ENCODE measurements around the gene ZNF813. TPM values are rescaled to one million over a fixed set of nuclear protein-coding genes. Genes with fewer than 3 reads are reported as not detected.

ZNF813 gene
- total and polyA plus RNA-seq, 2 experiments from 2014 or later = 6.4 to 29.3 TPM

DNA sequence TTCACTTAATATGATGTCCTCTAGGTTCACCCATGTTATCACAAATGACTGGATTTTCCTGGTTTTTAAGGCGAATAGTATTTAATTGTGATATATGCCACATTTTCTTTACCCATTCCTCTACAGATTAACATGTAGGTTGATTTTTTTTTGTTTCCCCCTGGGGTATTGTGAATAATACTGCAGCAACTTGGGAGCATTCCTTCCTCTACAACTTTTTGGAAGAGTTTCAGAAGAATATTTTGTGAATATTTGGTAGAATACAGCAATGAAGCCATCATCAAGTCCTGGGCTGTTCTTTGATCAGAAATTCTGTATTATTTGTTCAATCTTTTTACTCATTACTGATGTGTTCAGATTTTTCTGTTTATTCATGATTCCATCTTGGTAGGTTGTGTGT lies 64.8 kb downstream of the ZNF813 start (continued):
- TF ChIP-seq, protein P1, sequence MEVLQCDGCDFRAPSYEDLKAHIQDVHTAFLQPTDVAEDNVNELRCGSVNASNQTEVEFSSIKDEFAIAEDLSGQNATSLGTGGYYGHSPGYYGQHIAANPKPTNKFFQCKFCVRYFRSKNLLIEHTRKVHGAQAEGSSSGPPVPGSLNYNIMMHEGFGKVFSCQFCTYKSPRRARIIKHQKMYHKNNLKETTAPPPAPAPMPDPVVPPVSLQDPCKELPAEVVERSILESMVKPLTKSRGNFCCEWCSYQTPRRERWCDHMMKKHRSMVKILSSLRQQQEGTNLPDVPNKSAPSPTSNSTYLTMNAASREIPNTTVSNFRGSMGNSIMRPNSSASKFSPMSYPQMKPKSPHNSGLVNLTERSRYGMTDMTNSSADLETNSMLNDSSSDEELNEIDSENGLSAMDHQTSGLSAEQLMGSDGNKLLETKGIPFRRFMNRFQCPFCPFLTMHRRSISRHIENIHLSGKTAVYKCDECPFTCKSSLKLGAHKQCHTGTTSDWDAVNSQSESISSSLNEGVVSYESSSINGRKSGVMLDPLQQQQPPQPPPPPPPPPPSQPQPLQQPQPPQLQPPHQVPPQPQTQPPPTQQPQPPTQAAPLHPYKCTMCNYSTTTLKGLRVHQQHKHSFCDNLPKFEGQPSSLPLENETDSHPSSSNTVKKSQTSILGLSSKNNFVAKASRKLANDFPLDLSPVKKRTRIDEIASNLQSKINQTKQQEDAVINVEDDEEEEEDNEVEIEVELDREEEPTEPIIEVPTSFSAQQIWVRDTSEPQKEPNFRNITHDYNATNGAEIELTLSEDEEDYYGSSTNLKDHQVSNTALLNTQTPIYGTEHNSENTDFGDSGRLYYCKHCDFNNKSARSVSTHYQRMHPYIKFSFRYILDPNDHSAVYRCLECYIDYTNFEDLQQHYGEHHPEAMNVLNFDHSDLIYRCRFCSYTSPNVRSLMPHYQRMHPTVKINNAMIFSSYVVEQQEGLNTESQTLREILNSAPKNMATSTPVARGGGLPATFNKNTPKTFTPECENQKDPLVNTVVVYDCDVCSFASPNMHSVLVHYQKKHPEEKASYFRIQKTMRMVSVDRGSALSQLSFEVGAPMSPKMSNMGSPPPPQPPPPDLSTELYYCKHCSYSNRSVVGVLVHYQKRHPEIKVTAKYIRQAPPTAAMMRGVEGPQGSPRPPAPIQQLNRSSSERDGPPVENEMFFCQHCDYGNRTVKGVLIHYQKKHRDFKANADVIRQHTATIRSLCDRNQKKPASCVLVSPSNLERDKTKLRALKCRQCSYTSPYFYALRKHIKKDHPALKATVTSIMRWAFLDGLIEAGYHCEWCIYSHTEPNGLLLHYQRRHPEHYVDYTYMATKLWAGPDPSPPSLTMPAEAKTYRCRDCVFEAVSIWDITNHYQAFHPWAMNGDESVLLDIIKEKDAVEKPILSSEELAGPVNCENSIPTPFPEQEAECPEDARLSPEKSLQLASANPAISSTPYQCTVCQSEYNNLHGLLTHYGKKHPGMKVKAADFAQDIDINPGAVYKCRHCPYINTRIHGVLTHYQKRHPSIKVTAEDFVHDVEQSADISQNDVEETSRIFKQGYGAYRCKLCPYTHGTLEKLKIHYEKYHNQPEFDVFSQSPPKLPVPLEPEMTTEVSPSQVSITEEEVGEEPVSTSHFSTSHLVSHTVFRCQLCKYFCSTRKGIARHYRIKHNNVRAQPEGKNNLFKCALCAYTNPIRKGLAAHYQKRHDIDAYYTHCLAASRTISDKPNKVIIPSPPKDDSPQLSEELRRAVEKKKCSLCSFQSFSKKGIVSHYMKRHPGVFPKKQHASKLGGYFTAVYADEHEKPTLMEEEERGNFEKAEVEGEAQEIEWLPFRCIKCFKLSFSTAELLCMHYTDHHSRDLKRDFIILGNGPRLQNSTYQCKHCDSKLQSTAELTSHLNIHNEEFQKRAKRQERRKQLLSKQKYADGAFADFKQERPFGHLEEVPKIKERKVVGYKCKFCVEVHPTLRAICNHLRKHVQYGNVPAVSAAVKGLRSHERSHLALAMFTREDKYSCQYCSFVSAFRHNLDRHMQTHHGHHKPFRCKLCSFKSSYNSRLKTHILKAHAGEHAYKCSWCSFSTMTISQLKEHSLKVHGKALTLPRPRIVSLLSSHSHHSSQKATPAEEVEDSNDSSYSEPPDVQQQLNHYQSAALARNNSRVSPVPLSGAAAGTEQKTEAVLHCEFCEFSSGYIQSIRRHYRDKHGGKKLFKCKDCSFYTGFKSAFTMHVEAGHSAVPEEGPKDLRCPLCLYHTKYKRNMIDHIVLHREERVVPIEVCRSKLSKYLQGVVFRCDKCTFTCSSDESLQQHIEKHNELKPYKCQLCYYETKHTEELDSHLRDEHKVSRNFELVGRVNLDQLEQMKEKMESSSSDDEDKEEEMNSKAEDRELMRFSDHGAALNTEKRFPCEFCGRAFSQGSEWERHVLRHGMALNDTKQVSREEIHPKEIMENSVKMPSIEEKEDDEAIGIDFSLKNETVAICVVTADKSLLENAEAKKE (CRISPR knock-in tag; IDR thresholded peaks at IDR 0.05) = no peak
- TF ChIP-seq STAT1 (IDR thresholded peaks at IDR 0.05; ENCODE audit: unreplicated experiment) (no peak), ZNF114 (CRISPR knock-in tag; IDR thresholded peaks at IDR 0.05) (no peak), POLR2AphosphoS5 (IDR thresholded peaks at IDR 0.05; ENCODE audit: low read depth) (no peak), CREB1 (CRISPR knock-in tag; IDR thresholded peaks at IDR 0.05; ENCODE audit: low read depth) (no peak), NANOG (IDR thresholded peaks at IDR 0.05; ENCODE audit: borderline replicate concordance) (no peak), EZH2phosphoT487 (IDR thresholded peaks at IDR 0.05; ENCODE audit: unreplicated experiment) (no peak)
- TF ChIP-seq, protein P2, sequence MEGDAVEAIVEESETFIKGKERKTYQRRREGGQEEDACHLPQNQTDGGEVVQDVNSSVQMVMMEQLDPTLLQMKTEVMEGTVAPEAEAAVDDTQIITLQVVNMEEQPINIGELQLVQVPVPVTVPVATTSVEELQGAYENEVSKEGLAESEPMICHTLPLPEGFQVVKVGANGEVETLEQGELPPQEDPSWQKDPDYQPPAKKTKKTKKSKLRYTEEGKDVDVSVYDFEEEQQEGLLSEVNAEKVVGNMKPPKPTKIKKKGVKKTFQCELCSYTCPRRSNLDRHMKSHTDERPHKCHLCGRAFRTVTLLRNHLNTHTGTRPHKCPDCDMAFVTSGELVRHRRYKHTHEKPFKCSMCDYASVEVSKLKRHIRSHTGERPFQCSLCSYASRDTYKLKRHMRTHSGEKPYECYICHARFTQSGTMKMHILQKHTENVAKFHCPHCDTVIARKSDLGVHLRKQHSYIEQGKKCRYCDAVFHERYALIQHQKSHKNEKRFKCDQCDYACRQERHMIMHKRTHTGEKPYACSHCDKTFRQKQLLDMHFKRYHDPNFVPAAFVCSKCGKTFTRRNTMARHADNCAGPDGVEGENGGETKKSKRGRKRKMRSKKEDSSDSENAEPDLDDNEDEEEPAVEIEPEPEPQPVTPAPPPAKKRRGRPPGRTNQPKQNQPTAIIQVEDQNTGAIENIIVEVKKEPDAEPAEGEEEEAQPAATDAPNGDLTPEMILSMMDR (conservative IDR thresholded peaks at IDR 0.05; ENCODE audit: low read depth in 2 of 2) = no peak
- TF ChIP-seq, protein P3, sequence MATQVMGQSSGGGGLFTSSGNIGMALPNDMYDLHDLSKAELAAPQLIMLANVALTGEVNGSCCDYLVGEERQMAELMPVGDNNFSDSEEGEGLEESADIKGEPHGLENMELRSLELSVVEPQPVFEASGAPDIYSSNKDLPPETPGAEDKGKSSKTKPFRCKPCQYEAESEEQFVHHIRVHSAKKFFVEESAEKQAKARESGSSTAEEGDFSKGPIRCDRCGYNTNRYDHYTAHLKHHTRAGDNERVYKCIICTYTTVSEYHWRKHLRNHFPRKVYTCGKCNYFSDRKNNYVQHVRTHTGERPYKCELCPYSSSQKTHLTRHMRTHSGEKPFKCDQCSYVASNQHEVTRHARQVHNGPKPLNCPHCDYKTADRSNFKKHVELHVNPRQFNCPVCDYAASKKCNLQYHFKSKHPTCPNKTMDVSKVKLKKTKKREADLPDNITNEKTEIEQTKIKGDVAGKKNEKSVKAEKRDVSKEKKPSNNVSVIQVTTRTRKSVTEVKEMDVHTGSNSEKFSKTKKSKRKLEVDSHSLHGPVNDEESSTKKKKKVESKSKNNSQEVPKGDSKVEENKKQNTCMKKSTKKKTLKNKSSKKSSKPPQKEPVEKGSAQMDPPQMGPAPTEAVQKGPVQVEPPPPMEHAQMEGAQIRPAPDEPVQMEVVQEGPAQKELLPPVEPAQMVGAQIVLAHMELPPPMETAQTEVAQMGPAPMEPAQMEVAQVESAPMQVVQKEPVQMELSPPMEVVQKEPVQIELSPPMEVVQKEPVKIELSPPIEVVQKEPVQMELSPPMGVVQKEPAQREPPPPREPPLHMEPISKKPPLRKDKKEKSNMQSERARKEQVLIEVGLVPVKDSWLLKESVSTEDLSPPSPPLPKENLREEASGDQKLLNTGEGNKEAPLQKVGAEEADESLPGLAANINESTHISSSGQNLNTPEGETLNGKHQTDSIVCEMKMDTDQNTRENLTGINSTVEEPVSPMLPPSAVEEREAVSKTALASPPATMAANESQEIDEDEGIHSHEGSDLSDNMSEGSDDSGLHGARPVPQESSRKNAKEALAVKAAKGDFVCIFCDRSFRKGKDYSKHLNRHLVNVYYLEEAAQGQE (IDR thresholded peaks at IDR 0.05; ENCODE audit: unreplicated experiment) = no peak

Measured in GM23338 (cell line).